IMR-90 (cell line): Measurements from ENCODE around the gene FRMD3. TPM values are rescaled to one million over a fixed set of nuclear protein-coding genes. Genes with fewer than 3 reads are reported as not detected.

Experiments
- ATAC-seq: fragments of 200-7000 bp; cut with Tn5 transposase; 2 replicates; pipeline ENCODE4 v1.9.1; 2020; ENCODE audit warnings: low read depth, mild to moderate bottlenecking, moderate library complexity
- BruUV-seq: library from RNA; stranded (reverse); fragments of 400-500 nt; replicated peaks from 2 replicates; lab custom pipeline; 2021; lab: Mats Ljungman, UMichigan
- CTCF ChIA-PET: fragments of 300-600 bp; formaldehyde crosslinking; extraction: SDS; loops from one replicate; lab custom pipeline; 2021; ENCODE audit warnings: antibody characterized with exemption; lab: Yijun Ruan, JAX
- POLR2A ChIA-PET: fragments of 300-600 bp; sonication (Branson Sonifier 250); formaldehyde crosslinking; loops from one replicate; lab custom pipeline; 2022; ENCODE audit warnings: antibody characterized with exemption; ENCODE audit not compliant: unreplicated experiment; lab: Charles Lee
- DNase-seq: peaks from one replicate; pipeline ENCODE4 v3.0.0; 2013
- H2AFZ ChIP-seq: replicated peaks from 2 replicates; pipeline ENCODE3; 2013; ENCODE audit warnings: low read length, mild to moderate bottlenecking; ENCODE audit not compliant: poor library complexity
- H2AK5ac ChIP-seq: 2 replicates; pipeline ENCODE4 v1.6.1; 2013; ENCODE audit warnings: low read depth, low read length, inconsistent platforms
- H2AK9ac ChIP-seq: replicated peaks from 2 replicates; pipeline ENCODE3; 2013; ENCODE audit warnings: mild to moderate bottlenecking, low read depth, low read length, moderate library complexity; ENCODE audit not compliant: poor library complexity
- H2BK120ac ChIP-seq: 2 replicates; pipeline ENCODE4 v1.6.1; 2013; ENCODE audit warnings: low read depth, low read length, inconsistent platforms
- H2BK15ac ChIP-seq: 3 replicates; pipeline ENCODE4 v1.6.1; 2013; ENCODE audit warnings: low read depth, low read length, inconsistent platforms
- H2BK20ac ChIP-seq: 2 replicates; pipeline ENCODE4 v1.6.1; 2013; ENCODE audit warnings: low read depth, mild to moderate bottlenecking, inconsistent platforms, low read length, moderate library complexity
- H2BK5ac ChIP-seq: 2 replicates; pipeline ENCODE4 v1.6.1; 2013; ENCODE audit warnings: mild to moderate bottlenecking, low read depth, low read length, inconsistent platforms; ENCODE audit not compliant: poor library complexity, severe bottlenecking
- H3K14ac ChIP-seq: replicated peaks from 2 replicates; pipeline ENCODE4 v1.6.1; 2013; ENCODE audit warnings: low read depth, low read length, inconsistent platforms
- H3K18ac ChIP-seq: 2 replicates; pipeline ENCODE4 v1.6.1; 2013; ENCODE audit warnings: low read depth, low read length, control low read depth
- H3K23ac ChIP-seq: 2 replicates; pipeline ENCODE4 v1.6.1; 2013; ENCODE audit warnings: low read depth, low read length, inconsistent platforms
- H3K27ac ChIP-seq: 2 replicates; pipeline ENCODE4 v1.5.1; 2013; ENCODE audit warnings: mild to moderate bottlenecking, control low read depth, low read length; ENCODE audit not compliant: insufficient read depth
- H3K27me3 ChIP-seq: 2 replicates; pipeline ENCODE4 v1.6.1; 2013; ENCODE audit warnings: low read length; ENCODE audit not compliant: control insufficient read depth, insufficient read depth
- H3K36me3 ChIP-seq: 2 replicates; pipeline ENCODE4 v1.6.1; 2013; ENCODE audit warnings: low read length, mixed read lengths; ENCODE audit not compliant: control insufficient read depth, insufficient read depth
- H3K4ac ChIP-seq: 2 replicates; pipeline ENCODE4 v1.6.1; 2013; ENCODE audit warnings: low read depth, low read length, inconsistent platforms
- H3K4me1 ChIP-seq: 2 replicates; pipeline ENCODE4 v1.6.1; 2013; ENCODE audit warnings: low read length, mixed read lengths; ENCODE audit not compliant: control insufficient read depth, insufficient read depth
- H3K4me2 ChIP-seq: 2 replicates; pipeline ENCODE4 v1.6.1; 2013; ENCODE audit warnings: low read depth, mild to moderate bottlenecking, control low read depth, low read length, moderate library complexity
- H3K4me3 ChIP-seq: 2 replicates; pipeline ENCODE4 v1.5.1; 2013; ENCODE audit warnings: low read depth, mild to moderate bottlenecking, control low read depth, low read length, moderate library complexity; ENCODE audit not compliant: insufficient read depth
- H3K56ac ChIP-seq: 2 replicates; pipeline ENCODE4 v1.6.1; 2013; ENCODE audit warnings: low read length, inconsistent platforms; ENCODE audit not compliant: insufficient read depth; ENCODE audit errors: extremely low read depth
- H3K79me1 ChIP-seq, 2 experiments: 2 replicates each; pipeline ENCODE4 v1.6.1; 2013; ENCODE audit warnings: low read length in 2 of 2, inconsistent platforms in 1 of 2, low read depth in 1 of 2
- H3K9ac ChIP-seq: 2 replicates; pipeline ENCODE4 v1.6.1; 2013; ENCODE audit warnings: low read depth, low read length, control low read depth
- H3K9me1 ChIP-seq: 2 replicates; pipeline ENCODE4 v1.6.1; 2013; ENCODE audit warnings: low read length, inconsistent platforms; ENCODE audit not compliant: insufficient read depth
- H3K9me3 ChIP-seq: 2 replicates; pipeline ENCODE4 v1.6.1; 2013; ENCODE audit warnings: low read length; ENCODE audit not compliant: control insufficient read depth, insufficient read depth
- H4K20me1 ChIP-seq: 2 replicates; pipeline ENCODE4 v1.6.1; 2013; ENCODE audit warnings: low read length, inconsistent platforms; ENCODE audit not compliant: insufficient read depth
- H4K5ac ChIP-seq: 2 replicates; pipeline ENCODE4 v1.6.1; 2013; ENCODE audit warnings: mild to moderate bottlenecking, low read depth, low read length, control low read depth
- H4K8ac ChIP-seq, 2 experiments: 2 replicates each; pipeline ENCODE4 v1.6.1; 2013; ENCODE audit warnings: low read depth in 2 of 2, low read length in 2 of 2, control low read depth in 1 of 2, inconsistent platforms in 1 of 2
- H4K91ac ChIP-seq: 2 replicates; pipeline ENCODE4 v1.6.1; 2013; ENCODE audit warnings: low read depth, low read length, inconsistent platforms; ENCODE audit not compliant: insufficient read depth
- CEBPB ChIP-seq: IDR thresholded peaks from 2 replicates; pipeline ENCODE4 v1.6.1; 2012; ENCODE audit warnings: low read depth, low read length, improper control_type of control experiment
- CHD1 ChIP-seq: IDR thresholded peaks from 2 replicates; pipeline ENCODE4 v1.6.1; 2012; ENCODE audit warnings: low read depth, low read length, improper control_type of control experiment
- FOS ChIP-seq: fragments of 150-350 bp; IDR thresholded peaks from 2 replicates; pipeline ENCODE4 v1.6.1; 2016; ENCODE audit warnings: low read depth, low read length
- MAFK ChIP-seq: IDR thresholded peaks from 2 replicates; pipeline ENCODE4 v1.6.1; 2012; ENCODE audit warnings: low read depth, low read length, improper control_type of control experiment
- MXI1 ChIP-seq: IDR thresholded peaks from 2 replicates; pipeline ENCODE4 v1.6.1; 2012; ENCODE audit warnings: low read depth, mild to moderate bottlenecking, low read length, moderate library complexity, borderline replicate concordance
- POLR2A ChIP-seq: IDR thresholded peaks from 2 replicates; pipeline ENCODE4 v1.6.1; 2012; ENCODE audit warnings: mild to moderate bottlenecking, low read depth, low read length
- WGBS, 2 experiments: methylation state at CpG; one replicate each; pipeline versions ENCODE4 v1.1.5 to v1.1.7; 2013; ENCODE audit warnings: missing lambda C conversion rate in 2 of 2; ENCODE audit not compliant: insufficient read length in 1 of 2; ENCODE audit errors: extremely low coverage in 2 of 2; 5-methylcytosine and 5-hydroxymethylcytosine counted together
- dilution Hi-C: fragments of 300-500 bp; cut with HindIII; formaldehyde crosslinking; loops from one replicate; pipeline ENCODE4 v1.14.3; 2018; ENCODE audit warnings: low sequenced_read_pairs; ENCODE audit not compliant: unreplicated experiment
- in situ Hi-C: fragments of 300-500 bp; cut with MboI; formaldehyde crosslinking; loops from 3 replicates; pipeline ENCODE4 v1.14.3; 2019; ENCODE audit warnings: low sequenced_read_pairs, inconsistent platforms, mixed read lengths
- intact Hi-C: fragments of 100-400 bp; cut with micrococcal nuclease; formaldehyde crosslinking; loops from 2 replicates; pipeline ENCODE4 v1.10.0; 2022
- polyA plus RNA-seq, 3 experiments: library from polyadenylated mRNA; depleted of rRNA; stranded (reverse); fragments of >200 nt; gene quantifications; 2 replicates each; pipeline ENCODE4 v1.2.3, GENCODE V29; 2012; ENCODE audit warnings: low replicate concordance in 1 of 3
- total RNA-seq: library from RNA; depleted of rRNA; stranded (reverse); fragments of >200 nt; gene quantifications from 2 replicates; pipeline ENCODE4 v1.2.3, GENCODE V29; 2012
- TF ChIP-seq, protein P1 (sequence below): conservative IDR thresholded peaks from 2 replicates; pipeline ENCODE4 v1.5.1; 2012; ENCODE audit warnings: mild to moderate bottlenecking, low read depth, low read length, improper control_type of control experiment

The FRMD3 gene
- total and polyA plus RNA-seq, 2 of the 4 experiments (the other 2 are of a cell fraction): 0.02 to 0.18 TPM

- intact Hi-C loops: no loop called here
- CTCF ChIA-PET: no interaction called here
- POLR2A ChIA-PET: no interaction called here
These were observed 68.5 kb downstream of the FRMD3 start for GRCh38 chr9:83469722-83470121.

More at GRCh38 chr9:83469722-83470121, 68.5 kb downstream of the FRMD3 start:
- TF ChIP-seq CHD1 (no peak), CEBPB (no peak), POLR2A (no peak), FOS (no peak), MAFK (no peak), MXI1 (no peak)
- TF ChIP-seq, protein P1, sequence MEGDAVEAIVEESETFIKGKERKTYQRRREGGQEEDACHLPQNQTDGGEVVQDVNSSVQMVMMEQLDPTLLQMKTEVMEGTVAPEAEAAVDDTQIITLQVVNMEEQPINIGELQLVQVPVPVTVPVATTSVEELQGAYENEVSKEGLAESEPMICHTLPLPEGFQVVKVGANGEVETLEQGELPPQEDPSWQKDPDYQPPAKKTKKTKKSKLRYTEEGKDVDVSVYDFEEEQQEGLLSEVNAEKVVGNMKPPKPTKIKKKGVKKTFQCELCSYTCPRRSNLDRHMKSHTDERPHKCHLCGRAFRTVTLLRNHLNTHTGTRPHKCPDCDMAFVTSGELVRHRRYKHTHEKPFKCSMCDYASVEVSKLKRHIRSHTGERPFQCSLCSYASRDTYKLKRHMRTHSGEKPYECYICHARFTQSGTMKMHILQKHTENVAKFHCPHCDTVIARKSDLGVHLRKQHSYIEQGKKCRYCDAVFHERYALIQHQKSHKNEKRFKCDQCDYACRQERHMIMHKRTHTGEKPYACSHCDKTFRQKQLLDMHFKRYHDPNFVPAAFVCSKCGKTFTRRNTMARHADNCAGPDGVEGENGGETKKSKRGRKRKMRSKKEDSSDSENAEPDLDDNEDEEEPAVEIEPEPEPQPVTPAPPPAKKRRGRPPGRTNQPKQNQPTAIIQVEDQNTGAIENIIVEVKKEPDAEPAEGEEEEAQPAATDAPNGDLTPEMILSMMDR: no peak
- WGBS, 2 experiments: no CpG with 5 or more reads among the region's 7 CpGs
- Histone ChIP-seq H2BK20ac (no peak overlapping the region), H4K20me1 (no peaks in the 10 kb centered on the region), H2BK15ac (no peak overlapping the region), H3K79me1 (no peaks in the 10 kb centered on the region), H3K27ac (no peak overlapping the region), H4K91ac (no peak overlapping the region), H3K36me3 (no peaks in the 10 kb centered on the region), H2AFZ (no peak overlapping the region), H2AK5ac (no peak overlapping the region), H3K4me2 (no peak overlapping the region), H2AK9ac (no peak overlapping the region), H3K9ac (no peak overlapping the region), H2BK5ac (no peak overlapping the region), H3K14ac (no peak overlapping the region), H3K9me3 (no peaks in the 10 kb centered on the region), H3K23ac (no peak overlapping the region), H3K4me1 (no peaks in the 10 kb centered on the region), H3K4ac (no peak overlapping the region), H3K27me3 (no peaks in the 10 kb centered on the region), H4K5ac (no peak overlapping the region), H3K56ac (no peak overlapping the region), H3K9me1 (no peaks in the 10 kb centered on the region), H4K8ac (no peak overlapping the region), H3K18ac (no peak overlapping the region), H2BK120ac (no peak overlapping the region), H3K4me3 (no peak overlapping the region)
- DNase-seq (no peak), ATAC-seq (no peak)
- dilution Hi-C loops: no loop called here
- in situ Hi-C loops: no loop called here
- BruUV-seq: no TSS peak
